Mucosa of rectum (tissue), 2 donors: ENCODE data around the gene CUX1.

Experiments
- H3K27ac ChIP-seq, 2 donors: one replicate each; pipeline ENCODE4 v1.7.0; 2013; ENCODE audit warnings: inconsistent platforms in 2 of 2, low read depth in 2 of 2, low read length in 2 of 2
- H3K27me3 ChIP-seq, 2 donors: one replicate each; pipeline ENCODE4 v1.7.0; 2013; ENCODE audit warnings: low read length in 2 of 2; ENCODE audit not compliant: control insufficient read depth in 2 of 2, insufficient read depth in 2 of 2
- H3K36me3 ChIP-seq, 2 donors: one replicate each; pipeline ENCODE4 v1.7.0; 2013; ENCODE audit warnings: low read length in 2 of 2; ENCODE audit not compliant: control insufficient read depth in 2 of 2, insufficient read depth in 2 of 2
- H3K4me1 ChIP-seq, 2 donors: one replicate each; pipeline ENCODE4 v1.7.0; 2013; ENCODE audit warnings: low read length in 2 of 2, mild to moderate bottlenecking in 1 of 2; ENCODE audit not compliant: control insufficient read depth in 2 of 2, insufficient read depth in 2 of 2
- H3K4me3 ChIP-seq, 2 donors: one replicate each; pipeline ENCODE4 v1.7.0; 2013; ENCODE audit warnings: low read length in 2 of 2
- H3K9ac ChIP-seq, 2 donors: one replicate each; pipeline ENCODE4 v1.7.0; 2013; ENCODE audit warnings: low read length in 2 of 2, low read depth in 1 of 2, mild to moderate bottlenecking in 1 of 2
- H3K9me3 ChIP-seq, 2 donors: one replicate each; pipeline ENCODE4 v1.7.0; 2013; ENCODE audit warnings: low read length in 2 of 2; ENCODE audit not compliant: control insufficient read depth in 2 of 2
- donor health status: healthy.
- donor health status: Normal muscosa, but diverticular disease.

CUX1 gene

DNA sequence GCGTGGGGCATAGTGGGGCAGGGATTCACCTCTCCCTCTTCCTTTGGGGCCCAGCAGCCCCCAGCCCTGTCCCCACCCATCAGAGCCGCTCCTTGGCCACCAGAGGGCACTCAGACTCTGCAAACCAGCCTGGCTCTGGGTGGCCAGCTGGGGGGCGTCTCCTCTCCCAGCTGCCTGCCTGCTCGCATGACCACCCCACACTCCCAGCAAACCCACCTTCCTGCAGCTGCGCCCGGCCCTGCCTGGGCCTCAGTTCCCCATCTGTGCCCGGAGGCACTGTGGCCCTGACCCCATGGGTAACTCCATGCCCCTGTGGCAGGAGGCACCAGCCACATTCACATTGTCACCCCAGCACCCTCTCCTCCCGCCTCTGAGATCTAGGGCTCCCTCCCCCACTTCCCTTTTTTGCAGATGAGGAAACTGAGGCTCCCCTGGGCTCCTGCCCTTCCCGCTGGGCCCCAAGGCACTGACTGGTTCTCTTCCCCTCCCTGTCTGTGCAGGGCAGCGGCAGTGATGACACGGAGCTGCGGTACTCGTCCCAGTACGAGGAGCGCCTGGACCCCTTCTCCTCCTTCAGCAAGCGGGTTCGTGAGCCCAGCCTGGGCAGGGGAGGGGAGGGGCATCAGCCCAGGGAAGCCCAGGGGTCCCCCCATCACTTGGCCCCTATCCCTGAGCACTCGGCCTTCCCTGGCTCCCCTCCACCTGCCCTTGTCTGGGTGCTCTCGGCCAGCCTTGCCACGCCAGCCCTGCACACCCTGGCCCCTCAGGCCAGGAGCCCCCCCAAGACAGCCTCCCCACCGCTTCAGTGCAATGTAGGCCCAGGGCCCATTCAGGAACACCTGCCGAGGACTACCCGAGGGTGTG is 462.3 kb downstream of the CUX1 start:
- Histone ChIP-seq H3K9ac (no peak overlapping the region), H3K4me1 (peaks cover 0 to 2% of the 10 kb centered on the region in 2 donors), H3K27me3 (no peaks in the 10 kb centered on the region)

DNA sequence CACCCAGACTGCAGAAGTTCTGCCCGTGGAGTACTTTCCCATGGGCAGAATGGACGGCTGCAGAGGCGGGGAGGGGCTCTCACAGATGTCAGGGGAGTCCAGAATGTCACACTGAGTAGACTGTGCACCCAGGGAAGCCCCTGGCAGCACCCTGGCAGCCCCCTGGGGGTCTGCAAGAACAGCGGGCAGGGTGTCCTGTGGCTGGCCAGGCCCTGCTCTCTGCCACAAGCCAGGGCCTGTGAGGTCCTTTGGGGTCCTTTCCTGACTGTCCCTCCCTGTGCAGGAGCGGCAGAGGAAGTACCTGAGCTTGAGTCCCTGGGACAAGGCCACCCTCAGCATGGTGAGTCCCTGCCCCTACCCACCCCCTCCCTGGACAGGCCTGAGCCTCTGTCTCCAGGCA is 463.1 kb downstream of the CUX1 start:
- Histone ChIP-seq H3K4me3 (no peak overlapping the region), H3K36me3 (no peaks in the 10 kb centered on the region), H3K27ac (no peak overlapping the region)

More for the DNA sequence above, 462.3 kb downstream of the CUX1 start:
- H3K4me3 ChIP-seq, result no peak overlapping the region
- H3K9me3 ChIP-seq, result no peaks in the 10 kb centered on the region
- no peak overlapping the region for H3K27ac ChIP-seq
- no peaks in the 10 kb centered on the region for H3K36me3 ChIP-seq

DNA sequence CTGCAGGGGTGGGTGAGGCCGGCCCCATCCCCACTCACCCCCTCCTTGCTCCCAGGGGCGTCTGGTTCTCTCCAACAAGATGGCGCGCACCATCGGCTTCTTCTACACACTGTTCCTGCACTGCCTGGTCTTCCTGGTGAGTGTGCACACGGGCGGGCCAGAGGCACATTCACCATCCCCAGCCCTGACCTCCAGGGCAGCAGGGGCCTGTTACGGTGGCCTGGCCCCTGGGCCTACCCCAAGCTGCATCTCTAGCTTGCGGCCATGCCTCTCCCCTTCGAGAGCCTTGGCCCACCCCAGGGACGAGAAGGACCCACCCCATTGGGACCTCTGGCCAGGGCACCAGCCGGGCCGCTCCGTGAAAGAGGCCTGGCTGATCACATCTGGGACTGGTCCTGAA is 464.4 kb downstream of the CUX1 start:
- Histone ChIP-seq H3K4me1 (peaks cover 0 to 7% of the 10 kb centered on the region in 2 donors), H3K9me3 (no peaks in the 10 kb centered on the region), H3K9ac (no peak overlapping the region), H3K36me3 (no peaks in the 10 kb centered on the region), H3K27ac (no peak overlapping the region), H3K27me3 (no peaks in the 10 kb centered on the region), H3K4me3 (no peak overlapping the region)

More for the DNA sequence above, 463.1 kb downstream of the CUX1 start:
- Histone ChIP-seq H3K9ac (no peak overlapping the region), H3K9me3 (no peaks in the 10 kb centered on the region), H3K4me1 (peaks cover 0 to 7% of the 10 kb centered on the region in 2 donors), H3K27me3 (no peaks in the 10 kb centered on the region)

DNA sequence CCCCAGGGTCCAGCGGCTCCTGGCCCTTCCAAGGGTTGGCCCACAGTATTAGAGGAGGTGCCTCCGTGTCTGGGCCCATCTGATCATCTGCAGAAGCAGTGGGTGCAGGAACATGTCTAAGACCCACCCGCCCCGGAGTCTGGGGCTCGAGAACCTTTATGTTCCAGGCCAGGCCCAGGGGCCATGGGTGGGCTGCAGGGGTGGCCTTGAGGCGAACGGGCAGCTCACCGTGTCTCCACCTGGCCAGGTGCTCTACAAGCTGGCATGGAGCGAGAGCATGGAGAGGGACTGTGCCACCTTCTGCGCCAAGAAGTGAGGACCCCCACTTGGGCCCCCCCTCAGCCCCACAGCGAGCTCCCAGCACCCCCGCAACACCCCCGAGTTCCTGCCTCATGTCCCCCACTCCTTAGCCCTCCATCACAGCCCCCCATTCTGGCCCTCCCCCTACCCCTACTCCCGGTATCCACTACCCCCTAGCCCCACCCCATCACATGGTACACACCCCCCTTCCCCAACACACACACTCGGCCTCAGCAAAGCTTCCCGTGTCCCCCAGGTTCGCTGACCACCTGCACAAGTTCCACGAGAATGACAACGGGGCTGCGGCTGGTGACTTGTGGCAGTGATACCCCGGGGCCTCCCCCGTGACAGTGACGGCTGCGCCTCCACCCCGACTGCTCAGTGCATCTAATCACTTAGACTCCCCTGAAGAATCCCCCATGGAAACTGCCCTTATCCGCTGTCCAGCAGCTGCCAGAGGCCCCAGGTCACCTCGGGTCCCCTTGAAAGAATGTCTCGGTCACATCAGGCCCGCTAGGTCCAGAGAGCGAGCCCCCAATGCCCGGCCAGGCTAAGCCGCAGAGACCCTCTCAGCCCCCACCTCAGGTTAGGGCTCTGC is 465.3 kb downstream of the CUX1 start:
- Histone ChIP-seq H3K27ac (no peak overlapping the region), H3K9me3 (no peaks in the 10 kb centered on the region), H3K36me3 (no peaks in the 10 kb centered on the region), H3K4me3 (no peak overlapping the region), H3K4me1 (peaks cover 2 to 9% of the 10 kb centered on the region in 2 donors), H3K27me3 (no peaks in the 10 kb centered on the region), H3K9ac (no peak overlapping the region)

DNA sequence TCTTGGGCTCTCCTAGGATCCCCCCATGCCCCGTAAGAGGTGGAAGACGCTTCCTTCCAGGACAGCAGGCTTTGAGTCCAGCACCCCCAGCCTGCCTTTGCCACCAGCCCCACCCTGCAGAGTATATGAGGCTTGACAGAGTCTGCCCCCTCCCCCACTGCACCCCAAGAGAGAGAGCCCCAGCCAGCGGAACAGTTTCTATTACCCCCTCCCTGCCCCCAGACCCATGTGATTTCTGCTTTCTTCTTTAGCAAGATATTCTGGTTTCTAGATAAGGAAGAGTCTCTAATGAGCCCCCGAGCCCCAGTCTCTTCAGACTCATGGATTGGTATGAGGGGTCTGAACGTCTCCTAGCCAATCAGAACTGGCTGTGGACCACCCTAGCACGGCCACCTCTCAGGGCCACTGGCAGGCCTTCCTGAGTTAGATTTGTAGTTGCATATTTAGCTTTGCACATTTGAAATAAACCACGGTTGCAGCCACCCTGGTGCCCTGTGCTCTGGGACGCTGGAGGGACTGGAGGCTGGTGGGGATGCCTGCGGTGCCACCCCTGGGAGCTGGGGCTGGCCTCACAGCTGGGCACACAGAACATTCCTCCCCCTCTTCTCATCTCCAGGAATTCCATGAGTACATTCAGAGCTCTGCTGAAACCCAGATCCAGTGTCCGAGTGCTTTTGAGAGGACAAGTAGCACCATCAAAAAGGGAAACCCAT is 466.2 kb downstream of the CUX1 start:
- peaks cover 2 to 12% of the 10 kb centered on the region in 2 donors for H3K4me1 ChIP-seq
- no peak overlapping the region for H3K9ac ChIP-seq
- H3K9me3 ChIP-seq, result no peaks in the 10 kb centered on the region
- no peaks in the 10 kb centered on the region for H3K36me3 ChIP-seq
- no peak overlapping the region for H3K4me3 ChIP-seq
- no peak overlapping the region for H3K27ac ChIP-seq
- no peaks in the 10 kb centered on the region for H3K27me3 ChIP-seq

DNA sequence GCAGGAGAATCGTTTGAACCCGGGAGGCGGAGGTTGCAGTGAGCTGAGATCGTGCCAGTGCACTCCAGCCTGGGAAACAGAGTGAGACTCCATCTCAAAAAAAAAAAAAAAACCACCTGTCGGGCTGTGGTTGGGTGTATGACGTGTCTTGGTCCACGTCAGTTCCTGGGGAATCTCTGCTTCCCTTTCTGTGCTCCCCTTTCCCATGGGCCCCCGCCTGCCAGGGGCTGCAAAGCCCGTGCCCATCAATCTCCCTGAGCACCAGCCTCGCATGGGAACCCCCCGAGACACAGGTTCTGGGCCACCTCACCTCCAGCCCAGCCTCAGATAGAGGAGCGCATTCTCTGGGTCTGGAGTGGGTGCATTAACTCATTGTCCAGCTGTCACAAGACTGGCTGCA is 467.0 kb downstream of the CUX1 start:
- H3K9ac ChIP-seq, result no peak overlapping the region
- H3K36me3 ChIP-seq, result no peaks in the 10 kb centered on the region
- peaks cover 2 to 12% of the 10 kb centered on the region in 2 donors for H3K4me1 ChIP-seq
- H3K27ac ChIP-seq, result no peak overlapping the region
- H3K4me3 ChIP-seq, result peak overlapping the region in 1 of 2 donors; percentile 44
- no peaks in the 10 kb centered on the region for H3K27me3 ChIP-seq
- no peaks in the 10 kb centered on the region for H3K9me3 ChIP-seq

DNA sequence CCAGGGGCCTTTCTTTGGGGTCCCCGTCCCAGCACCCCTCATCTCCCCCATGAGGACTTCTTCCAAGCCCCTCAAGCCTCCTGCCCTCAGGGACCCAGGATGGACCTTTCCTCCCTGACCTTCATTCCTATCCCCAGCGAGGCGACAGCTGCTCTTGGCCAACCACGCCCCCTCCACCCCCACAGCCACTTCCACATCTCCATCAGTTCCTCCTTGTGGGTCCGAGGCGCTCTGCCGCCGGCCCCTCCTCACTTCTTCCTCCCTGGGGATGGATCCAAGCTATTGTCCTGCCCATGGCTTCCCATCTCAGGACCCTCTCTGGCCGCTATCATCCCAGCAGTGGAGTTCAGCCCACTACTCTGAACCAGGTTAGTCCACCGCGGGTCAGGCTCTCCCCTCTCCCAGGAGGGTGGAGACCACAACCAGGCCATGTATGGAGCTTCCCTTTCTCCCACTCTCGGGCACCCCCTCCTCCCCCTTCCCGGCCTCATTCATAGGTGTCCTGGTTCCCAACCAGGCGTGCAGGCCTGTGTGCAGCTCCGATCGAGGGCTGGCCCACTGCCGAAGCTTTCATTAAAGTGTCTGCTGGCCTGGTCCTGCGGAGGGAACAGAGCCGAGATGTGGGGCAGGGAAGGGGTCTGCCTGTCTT is 467.6 kb downstream of the CUX1 start:
- no peaks in the 10 kb centered on the region for H3K9me3 ChIP-seq
- peaks cover 2 to 12% of the 10 kb centered on the region in 2 donors for H3K4me1 ChIP-seq
- peak overlapping the region in 1 of 2 donors; percentile 44 for H3K4me3 ChIP-seq
- H3K27me3 ChIP-seq, result no peaks in the 10 kb centered on the region
- no peak overlapping the region for H3K27ac ChIP-seq
- H3K36me3 ChIP-seq, result no peaks in the 10 kb centered on the region
- no peak overlapping the region for H3K9ac ChIP-seq

DNA sequence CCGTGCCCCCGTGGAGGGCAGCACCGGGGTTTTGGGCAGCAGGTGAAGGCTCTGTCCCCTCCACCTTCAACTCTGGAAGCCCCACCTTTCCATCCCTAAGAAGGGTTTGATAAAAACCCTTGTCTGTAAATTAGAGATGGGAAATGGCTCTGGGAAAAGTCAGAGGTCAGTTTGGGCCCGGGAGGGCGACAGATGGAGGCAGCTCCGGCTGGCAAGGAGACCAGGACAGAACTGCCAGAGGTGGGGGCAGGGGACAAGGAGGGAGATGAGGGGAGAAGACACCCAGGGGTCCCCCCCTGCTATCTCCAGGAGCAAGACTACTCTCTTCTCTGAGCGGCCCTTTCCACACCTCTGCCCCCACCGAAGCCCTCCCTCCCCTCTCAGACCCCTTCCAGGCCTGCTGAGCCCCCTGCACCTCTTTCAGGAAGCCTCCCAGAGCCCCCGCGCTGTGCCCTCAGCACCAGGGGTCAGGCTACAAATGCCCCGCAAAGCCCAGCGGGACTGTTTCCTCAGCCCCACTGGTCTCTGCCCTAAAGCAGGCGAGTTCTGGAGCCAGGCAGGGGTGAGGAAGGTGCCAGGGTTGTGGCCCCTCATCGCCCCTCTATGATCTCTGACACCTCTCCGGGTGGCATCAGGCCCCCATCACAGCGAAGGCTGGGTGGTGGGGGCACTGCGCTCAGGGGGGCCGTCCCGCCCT is 468.3 kb downstream of the CUX1 start:
- Histone ChIP-seq H3K27me3 (no peaks in the 10 kb centered on the region), H3K9ac (no peak overlapping the region), H3K4me3 (peak overlapping the region; percentile 63 to 66), H3K27ac (peak overlapping the region in 1 of 2 donors; percentile 78), H3K36me3 (no peaks in the 10 kb centered on the region), H3K4me1 (peaks cover 2 to 12% of the 10 kb centered on the region in 2 donors), H3K9me3 (no peaks in the 10 kb centered on the region)
